CD4-positive, alpha-beta T cell treated with Interleukin-2 at 100 ng/mL for 4 hours (primary cell): Measurements from ENCODE around the gene CCSER1.
"Not testable (repeated sequence)": the region's sequence is repeated elsewhere in the genome, so short reads cannot be mapped to it uniquely, and the experiment has no call there.

Experiments used
- DNase-seq: peaks from one replicate; pipeline ENCODE4 v3.0.0-alpha.2; 2020; ENCODE audit warnings: low spot score

CCSER1 gene

DNA sequence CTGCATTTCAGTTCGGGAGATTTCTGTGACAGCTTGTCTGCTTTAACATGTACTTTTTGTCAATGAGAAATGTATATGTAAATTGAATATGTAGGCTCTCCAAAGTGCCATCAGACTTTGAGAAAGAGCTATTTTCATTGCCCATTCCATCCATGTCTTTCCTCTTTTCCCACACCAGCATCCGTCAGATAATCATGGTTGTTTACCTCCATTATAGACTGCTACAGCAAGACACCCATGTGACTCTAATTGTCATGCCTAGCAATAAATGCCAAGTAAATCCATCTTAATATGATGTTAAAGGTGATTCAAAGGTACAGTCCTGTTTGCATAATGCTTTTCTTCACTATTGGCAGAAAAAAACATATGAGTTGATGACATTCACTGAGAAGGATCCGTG, 1157.3 kb downstream of the CCSER1 start:
- no peak for DNase-seq

- DNase-seq, result no peak
These were observed 1158.3 kb downstream of the CCSER1 start for GRCh38 chr4:91285487-91285886.

- DNase-seq, result no peak
These were observed 1161.6 kb downstream of the CCSER1 start for GRCh38 chr4:91288702-91289311.

- DNase-seq, result no peak
These were observed 1171.0 kb downstream of the CCSER1 start for GRCh38 chr4:91298156-91298700.

DNA sequence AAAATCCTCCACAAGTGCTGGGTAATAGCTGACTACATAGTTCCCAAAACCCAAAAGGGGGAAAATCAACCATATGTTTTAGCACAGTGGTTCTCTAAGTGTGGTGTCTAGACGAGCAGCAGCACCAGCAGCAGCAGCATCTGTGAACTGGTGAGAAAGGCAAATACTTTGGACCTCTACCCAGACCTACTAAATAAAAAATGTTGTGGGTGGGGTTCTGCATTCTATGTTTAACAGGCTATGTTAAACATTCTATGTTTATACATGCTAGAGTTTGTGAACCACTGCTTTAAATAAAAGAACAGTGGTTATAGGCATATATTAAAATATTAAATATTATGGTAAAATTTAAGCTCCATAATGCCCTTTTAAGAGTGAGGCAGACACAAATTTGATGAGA, 1171.6 kb downstream of the CCSER1 start:
- no peak for DNase-seq

DNA sequence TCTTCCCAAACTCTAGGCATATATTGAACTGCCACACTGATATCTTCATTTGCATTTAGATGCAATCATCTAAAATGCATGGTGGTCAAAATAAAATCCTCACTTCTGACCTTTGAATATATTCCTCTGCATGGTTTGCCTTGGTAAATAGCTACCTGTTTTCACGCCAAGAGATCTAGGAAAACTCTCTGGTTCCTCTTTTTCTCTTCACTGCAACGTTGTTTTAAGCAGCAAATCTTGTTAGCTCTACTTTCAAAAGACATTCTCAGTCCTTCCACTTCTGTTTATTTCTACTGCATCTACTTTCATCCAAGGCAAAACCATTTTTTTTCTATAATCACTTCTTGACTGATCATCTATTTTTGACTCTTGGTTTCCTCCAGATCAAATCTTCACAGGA, 1174.9 kb downstream of the CCSER1 start:
- no peak for DNase-seq

GRCh38 chr4:91304292-91304691, 1177.1 kb downstream of the CCSER1 start:
- no peak for DNase-seq

- DNase-seq, result no peak
These were observed 1190.2 kb downstream of the CCSER1 start for GRCh38 chr4:91317434-91317833.

DNA sequence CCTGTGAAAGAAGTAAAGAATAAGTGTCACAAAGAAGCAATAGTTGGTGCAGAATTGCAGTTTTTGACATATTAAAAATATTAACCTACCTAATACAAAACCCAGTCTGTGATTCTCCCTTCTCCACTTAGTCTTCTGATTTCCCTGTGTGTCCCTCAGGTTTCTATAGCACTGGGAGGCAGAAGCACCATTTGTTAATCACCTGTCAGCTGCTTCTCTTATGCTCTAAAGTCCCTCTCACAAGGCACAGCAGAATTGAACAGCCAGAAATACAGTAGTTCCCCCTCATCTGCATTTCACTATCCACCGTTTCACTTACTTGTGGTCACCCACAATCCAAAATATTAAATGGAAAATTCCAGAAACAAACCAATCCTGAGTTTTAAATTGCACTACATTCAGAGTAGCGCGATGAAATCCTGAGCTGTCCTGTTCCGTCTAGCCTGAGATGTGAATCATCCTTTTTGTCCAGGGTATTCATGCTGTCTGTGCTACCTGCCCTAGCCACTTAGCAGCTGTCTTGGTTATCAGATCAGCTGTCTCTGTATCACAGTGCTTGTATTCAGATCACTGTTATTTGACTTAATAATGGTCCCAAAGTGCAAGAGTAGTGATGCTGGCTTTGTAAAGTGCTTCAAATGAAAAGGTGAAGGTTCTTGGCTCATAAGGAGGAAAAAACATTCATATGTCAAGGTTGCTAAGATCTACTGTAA, 1192.5 kb downstream of the CCSER1 start:
- DNase-seq, result no peak

- DNase-seq, result no peak
These were observed 1195.8 kb downstream of the CCSER1 start for GRCh38 chr4:91322961-91323360.

GRCh38 chr4:91325495-91325894, 1198.3 kb downstream of the CCSER1 start:
- no peak for DNase-seq

GRCh38 chr4:91326167-91326566, 1199.0 kb downstream of the CCSER1 start:
- not testable (repeated sequence) for DNase-seq

GRCh38 chr4:91330555-91331137, 1203.5 kb downstream of the CCSER1 start:
- DNase-seq, result no peak

DNA sequence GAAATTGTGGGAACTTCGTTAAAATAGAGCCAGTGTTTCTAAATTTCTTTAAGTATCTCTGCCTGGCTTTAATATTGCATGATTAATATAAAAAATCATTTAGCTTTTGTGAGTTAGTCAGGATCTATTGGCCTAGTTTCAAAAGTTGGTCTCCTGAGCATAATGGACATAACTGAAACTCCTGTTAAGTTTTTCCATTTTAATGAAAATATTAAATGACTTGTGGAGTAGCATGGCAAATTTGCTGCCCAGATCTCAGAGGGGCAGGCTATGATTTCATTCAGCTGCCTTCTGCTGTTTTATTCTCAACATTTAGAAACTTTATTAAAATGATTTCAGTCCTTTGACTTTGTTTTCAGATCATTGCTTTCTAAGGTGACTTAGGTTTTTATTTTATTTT, 1213.6 kb downstream of the CCSER1 start:
- no peak for DNase-seq

DNA sequence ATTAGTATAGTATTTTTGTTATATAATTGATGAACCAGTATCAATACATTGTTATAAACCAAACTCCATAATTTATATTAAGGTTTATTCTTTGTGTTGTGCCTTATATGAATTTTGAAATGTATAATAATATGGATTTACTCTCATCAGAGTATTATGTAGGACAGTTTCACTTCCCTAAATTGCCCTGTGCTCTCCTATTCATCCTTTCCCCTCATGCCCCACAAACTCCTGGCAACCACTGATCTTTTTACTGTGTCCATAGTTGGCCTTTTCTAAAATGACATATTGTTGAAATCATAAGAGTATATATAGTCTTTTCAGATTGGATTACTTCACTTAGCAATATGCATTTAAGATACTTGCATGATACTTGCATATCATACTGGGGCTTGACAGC, 1218.4 kb downstream of the CCSER1 start:
- DNase-seq, result no peak

GRCh38 chr4:91356496-91356895, 1229.3 kb downstream of the CCSER1 start:
- DNase-seq, result not testable (repeated sequence)

- not testable (repeated sequence) for DNase-seq
These were observed 1230.8 kb downstream of the CCSER1 start for GRCh38 chr4:91358016-91358415.

GRCh38 chr4:91358621-91359020, 1231.4 kb downstream of the CCSER1 start:
- DNase-seq, result not testable (repeated sequence)

DNA sequence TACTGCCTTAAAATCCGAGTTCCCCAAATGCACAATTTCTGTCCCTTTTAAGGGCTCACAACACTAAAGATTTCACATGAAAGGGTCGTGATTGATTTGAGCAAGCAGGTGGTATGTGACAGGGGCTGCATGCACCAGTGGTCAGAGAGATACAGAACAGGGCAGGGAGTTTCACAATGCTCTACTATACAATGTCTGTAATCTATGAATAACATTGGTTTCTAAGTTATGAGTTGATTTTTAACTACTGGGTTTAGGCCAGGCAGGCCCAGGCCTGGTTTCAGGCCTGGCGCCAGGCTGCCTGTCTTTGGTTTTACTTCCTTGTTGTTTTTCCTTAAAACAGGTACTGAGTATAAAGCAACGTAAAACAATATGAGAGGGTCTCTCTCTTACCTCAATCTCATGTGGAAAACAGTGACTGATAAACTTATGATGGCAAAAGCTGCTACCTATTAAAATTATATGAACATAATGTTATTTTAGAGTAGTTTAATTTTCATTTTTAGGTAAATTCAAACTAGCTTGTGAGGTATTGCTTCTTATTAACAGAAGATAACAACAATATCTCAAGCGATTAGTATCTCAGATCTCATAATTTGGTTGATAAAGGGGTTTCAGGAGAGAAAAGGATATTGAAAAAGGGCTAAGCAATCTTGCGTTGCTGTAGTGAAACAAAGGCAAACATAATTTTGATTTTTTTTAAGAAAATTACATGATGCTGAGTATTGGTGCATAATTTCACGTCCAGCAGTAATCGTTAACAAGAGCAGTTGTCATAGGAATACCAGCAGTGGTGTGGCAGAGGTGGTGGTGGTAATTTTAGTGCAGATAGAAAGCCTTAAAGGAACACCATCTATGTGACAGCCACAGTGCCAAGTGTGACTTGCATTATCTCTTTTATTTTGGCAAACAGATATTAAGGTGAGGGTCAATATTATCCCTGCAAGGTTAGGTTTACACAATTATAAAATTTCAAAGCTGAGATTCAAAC, 1232.1 kb downstream of the CCSER1 start:
- no peak for DNase-seq

DNA sequence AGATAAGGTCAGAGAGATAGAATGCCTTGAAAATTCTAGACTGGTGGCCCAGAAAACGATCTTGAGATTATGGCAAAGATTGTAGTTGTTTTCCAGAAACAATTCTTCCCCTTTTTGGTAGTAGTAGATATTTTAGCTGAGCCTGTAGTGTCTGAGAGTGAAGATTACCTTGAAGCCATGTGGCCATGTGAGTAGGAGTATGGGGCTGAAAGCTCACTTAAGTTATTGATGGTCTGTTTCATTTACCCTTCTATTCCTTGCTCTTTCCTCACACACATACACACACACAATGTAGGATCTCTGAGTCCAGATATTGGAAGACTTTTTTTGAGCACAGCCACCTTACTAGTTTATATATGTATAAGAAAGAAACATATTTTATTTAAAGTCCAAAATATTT, 1234.9 kb downstream of the CCSER1 start:
- DNase-seq, result no peak

GRCh38 chr4:91366554-91366953, 1239.4 kb downstream of the CCSER1 start:
- no peak for DNase-seq

DNA sequence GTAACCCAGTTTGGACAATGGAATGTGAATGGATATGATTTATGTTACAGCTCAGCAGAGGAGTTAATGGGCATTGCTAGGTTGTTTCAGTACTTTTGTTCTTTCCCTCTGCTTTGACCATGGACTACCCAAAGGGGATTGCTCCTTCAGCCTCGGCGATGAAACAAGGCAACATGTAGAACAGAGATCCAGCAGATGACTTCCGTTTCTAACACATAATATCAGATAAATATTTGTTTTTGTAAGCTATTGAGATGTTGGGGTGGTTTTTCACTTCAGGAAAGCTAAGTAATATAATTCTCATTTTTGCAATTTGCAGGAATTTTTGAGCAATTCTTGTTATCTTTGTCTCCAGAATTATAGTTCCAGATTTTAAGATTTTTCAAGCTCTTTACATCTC, 1241.9 kb downstream of the CCSER1 start:
- no peak for DNase-seq
